Subcutaneous abdominal adipose tissue (tissue), 5 donors: ENCODE data around the gene ANKDD1A.
A peak's percentile ranks its signal among the peaks of the same experiment; 100 is the strongest.

ENCODE experiments used
- H3K27ac ChIP-seq: one replicate; pipeline ENCODE4 v1.7.0; 2013; ENCODE audit warnings: low read depth, mild to moderate bottlenecking, inconsistent platforms, low read length, moderate library complexity
- H3K27me3 ChIP-seq, 5 donors: one replicate each; pipeline ENCODE4 v1.7.0; 2013; ENCODE audit warnings: low read length in 5 of 5, inconsistent platforms in 1 of 5; ENCODE audit not compliant: control insufficient read depth in 5 of 5, insufficient read depth in 4 of 5
- H3K36me3 ChIP-seq, 5 donors: one replicate each; pipeline ENCODE4 v1.7.0; 2013; ENCODE audit warnings: low read length in 5 of 5; ENCODE audit not compliant: control insufficient read depth in 5 of 5, insufficient read depth in 5 of 5
- H3K4me1 ChIP-seq, 5 donors: one replicate each; pipeline ENCODE4 v1.7.0; 2013; ENCODE audit warnings: low read length in 5 of 5, mild to moderate bottlenecking in 3 of 5, moderate library complexity in 1 of 5; ENCODE audit not compliant: control insufficient read depth in 5 of 5, insufficient read depth in 5 of 5
- H3K4me3 ChIP-seq, 5 donors: one replicate each; pipeline ENCODE4 v1.7.0; 2013; ENCODE audit warnings: low read length in 5 of 5, low read depth in 1 of 5
- H3K9ac ChIP-seq, 5 donors: one replicate each; pipeline ENCODE4 v1.7.0; 2013; ENCODE audit warnings: low read length in 5 of 5, mild to moderate bottlenecking in 4 of 5, moderate library complexity in 3 of 5
- H3K9me3 ChIP-seq, 5 donors: one replicate each; pipeline ENCODE4 v1.7.0; 2013; ENCODE audit warnings: low read length in 5 of 5; ENCODE audit not compliant: control insufficient read depth in 5 of 5
- donor health status: healthy.
- donor health status: healthy.
- donor health status: healthy.
- donor health status: healthy.
- donor health status: healthy.

The ANKDD1A gene

GRCh38 chr15:64877435-64877834 is 34.3 kb upstream of the ANKDD1A start:
- Histone ChIP-seq H3K9ac (peak overlapping the region in 4 of 5 donors; percentile 10 to 63 (median 60)), H3K4me1 (peaks cover 15 to 64% (median 46%) of the 10 kb centered on the region in 5 donors), H3K4me3 (no peak overlapping the region), H3K27ac (peak overlapping the region; percentile 91), H3K36me3 (no peaks in the 10 kb centered on the region), H3K9me3 (no peaks in the 10 kb centered on the region), H3K27me3 (no peaks in the 10 kb centered on the region)

GRCh38 chr15:64878705-64879104 is 33.0 kb upstream of the ANKDD1A start:
- Histone ChIP-seq H3K4me1 (peaks cover 18 to 67% (median 47%) of the 10 kb centered on the region in 5 donors), H3K9ac (peak overlapping the region in 3 of 5 donors; percentile 6 to 63 (median 62)), H3K9me3 (no peaks in the 10 kb centered on the region), H3K4me3 (no peak overlapping the region), H3K27ac (peak overlapping the region; percentile 91), H3K27me3 (no peaks in the 10 kb centered on the region), H3K36me3 (no peaks in the 10 kb centered on the region)

GRCh38 chr15:64883100-64883581 is 28.6 kb upstream of the ANKDD1A start:
- peak overlapping the region; percentile 98 for H3K27ac ChIP-seq
- peak overlapping the region; percentile 49 to 85 (median 77) for H3K9ac ChIP-seq

GRCh38 chr15:64883997-64884511 is 27.6 kb upstream of the ANKDD1A start:
- no peaks in the 10 kb centered on the region for H3K36me3 ChIP-seq
- H3K4me3 ChIP-seq, result peak overlapping the region in 2 of 5 donors; percentile 12 to 39
- H3K27me3 ChIP-seq, result no peaks in the 10 kb centered on the region
- H3K9ac ChIP-seq, result peak overlapping the region; percentile 49 to 85 (median 77)
- peaks cover 13 to 40% (median 35%) of the 10 kb centered on the region in 5 donors for H3K4me1 ChIP-seq
- H3K27ac ChIP-seq, result peak overlapping the region; percentile 98
- no peaks in the 10 kb centered on the region for H3K9me3 ChIP-seq

More at GRCh38 chr15:64883100-64883581, 28.6 kb upstream of the ANKDD1A start:
- Histone ChIP-seq H3K36me3 (no peaks in the 10 kb centered on the region), H3K4me1 (peaks cover 15 to 49% (median 40%) of the 10 kb centered on the region in 5 donors), H3K9me3 (no peaks in the 10 kb centered on the region), H3K4me3 (peak overlapping the region in 1 of 5 donors; percentile 12), H3K27me3 (no peaks in the 10 kb centered on the region)

- peak overlapping the region in 3 of 5 donors; percentile 45 to 82 (median 64) for H3K9ac ChIP-seq
Measured at GRCh38 chr15:64884679-64885078, 27.0 kb upstream of the ANKDD1A start.

GRCh38 chr15:64888336-64888735 is 23.4 kb upstream of the ANKDD1A start:
- H3K4me1 ChIP-seq, result peaks cover 8 to 34% (median 27%) of the 10 kb centered on the region in 5 donors
- no peaks in the 10 kb centered on the region for H3K36me3 ChIP-seq
- H3K27ac ChIP-seq, result no peak overlapping the region
- no peak overlapping the region for H3K4me3 ChIP-seq
- H3K9me3 ChIP-seq, result no peaks in the 10 kb centered on the region
- H3K27me3 ChIP-seq, result no peaks in the 10 kb centered on the region
- no peak overlapping the region for H3K9ac ChIP-seq

More at GRCh38 chr15:64884679-64885078, 27.0 kb upstream of the ANKDD1A start:
- no peaks in the 10 kb centered on the region for H3K27me3 ChIP-seq
- H3K27ac ChIP-seq, result peak overlapping the region; percentile 98
- no peaks in the 10 kb centered on the region for H3K9me3 ChIP-seq
- H3K4me1 ChIP-seq, result peaks cover 13 to 40% (median 35%) of the 10 kb centered on the region in 5 donors
- H3K36me3 ChIP-seq, result no peaks in the 10 kb centered on the region
- H3K4me3 ChIP-seq, result no peak overlapping the region

- Histone ChIP-seq H3K4me3 (no peak overlapping the region), H3K9ac (no peak overlapping the region), H3K27me3 (no peaks in the 10 kb centered on the region), H3K36me3 (no peaks in the 10 kb centered on the region), H3K9me3 (no peaks in the 10 kb centered on the region), H3K4me1 (peaks cover 12 to 53% (median 45%) of the 10 kb centered on the region in 5 donors), H3K27ac (no peak overlapping the region)
Measured at GRCh38 chr15:64891561-64891960, 20.1 kb upstream of the ANKDD1A start.

GRCh38 chr15:64892847-64893403 is 18.8 kb upstream of the ANKDD1A start:
- Histone ChIP-seq H3K4me3 (peak overlapping the region in 3 of 5 donors; percentile 29 to 59 (median 56)), H3K27ac (peak overlapping the region; percentile 93), H3K9ac (peak overlapping the region in 3 of 5 donors; percentile 6 to 76 (median 35)), H3K4me1 (peaks cover 20 to 67% (median 58%) of the 10 kb centered on the region in 5 donors), H3K27me3 (no peaks in the 10 kb centered on the region), H3K9me3 (no peaks in the 10 kb centered on the region), H3K36me3 (no peaks in the 10 kb centered on the region)

- Histone ChIP-seq H3K27ac (peak overlapping the region; percentile 93), H3K27me3 (no peaks in the 10 kb centered on the region), H3K9me3 (no peaks in the 10 kb centered on the region), H3K4me1 (peaks cover 25 to 75% (median 66%) of the 10 kb centered on the region in 5 donors), H3K4me3 (peak overlapping the region; percentile 19 to 59 (median 43)), H3K9ac (peak overlapping the region; percentile 47 to 76 (median 69)), H3K36me3 (no peaks in the 10 kb centered on the region)
Measured at GRCh38 chr15:64893481-64894394, 18.0 kb upstream of the ANKDD1A start.
